CD4-positive, alpha-beta memory T cell (primary cell): ENCODE data around the gene RIPK4. TPM values are rescaled to one million over a fixed set of nuclear protein-coding genes. Genes with fewer than 3 reads are reported as not detected.
"Not testable (repeated sequence)": the region's sequence is repeated elsewhere in the genome, so short reads cannot be mapped to it uniquely, and the experiment has no call there.

Source experiments
- CTCF ChIA-PET: fragments of 350-600 bp; sonication (Branson Sonifier 250); formaldehyde crosslinking; loops from one replicate; lab custom pipeline; 2021; ENCODE audit warnings: inconsistent platforms; ENCODE audit not compliant: partially characterized antibody; lab: Charles Lee
- POLR2A ChIA-PET: fragments of 350-600 bp; sonication (Branson Sonifier 250); formaldehyde crosslinking; loops from one replicate; lab custom pipeline; 2021; ENCODE audit not compliant: partially characterized antibody; lab: Charles Lee
- DNase-seq, 5 donors: peaks; one replicate each; pipeline versions ENCODE4 v3.0.0 to v3.0.0-alpha.2; 2020 to 2022; ENCODE audit warnings: mixed read lengths in 1 of 5
- H3K27ac ChIP-seq: one replicate; pipeline ENCODE4 v1.7.0; 2013; ENCODE audit warnings: low read depth, low read length
- H3K27me3 ChIP-seq: 2 replicates; pipeline ENCODE4 v1.7.0; 2013; ENCODE audit warnings: mild to moderate bottlenecking, low read length, moderate library complexity; ENCODE audit not compliant: insufficient read depth
- H3K36me3 ChIP-seq: 2 replicates; pipeline ENCODE4 v1.7.0; 2013; ENCODE audit warnings: mild to moderate bottlenecking, low read length, moderate library complexity; ENCODE audit not compliant: insufficient read depth
- H3K4me1 ChIP-seq: 2 replicates; pipeline ENCODE4 v1.7.0; 2013; ENCODE audit warnings: mild to moderate bottlenecking, low read length, moderate library complexity; ENCODE audit not compliant: insufficient read depth
- H3K4me3 ChIP-seq, 2 donors: one replicate each; pipeline ENCODE4 v1.7.0; 2013; ENCODE audit warnings: low read length in 2 of 2, mild to moderate bottlenecking in 1 of 2
- H3K9me3 ChIP-seq, 2 donors: one replicate each; pipeline ENCODE4 v1.7.0; 2013; ENCODE audit warnings: low read length in 2 of 2, control low read depth in 1 of 2; ENCODE audit not compliant: control insufficient read depth in 1 of 2
- H3K27ac Mint-ChIP-seq, 7 donors: one replicate each; pipeline ENCODE4 v1.8.0; 2020 to 2021; ENCODE audit warnings: mixed read lengths in 7 of 7, mild to moderate bottlenecking in 6 of 7, inconsistent platforms in 3 of 7, moderate library complexity in 3 of 7
- H3K27me3 Mint-ChIP-seq, 2 donors: one replicate each; pipeline ENCODE4 v1.8.0; 2020 to 2021; ENCODE audit warnings: mixed read lengths in 2 of 2
- H3K36me3 Mint-ChIP-seq, 2 donors: one replicate each; pipeline ENCODE4 v1.8.0; 2020 to 2021; ENCODE audit warnings: mixed read lengths in 2 of 2, inconsistent platforms in 1 of 2, mild to moderate bottlenecking in 1 of 2
- H3K4me1 Mint-ChIP-seq, 4 donors: one replicate each; pipeline ENCODE4 v1.8.0; 2020 to 2021; ENCODE audit warnings: mixed read lengths in 4 of 4, mild to moderate bottlenecking in 1 of 4
- H3K4me3 Mint-ChIP-seq, 8 donors: one replicate each; pipeline ENCODE4 v1.8.0; 2020 to 2021; ENCODE audit warnings: mixed read lengths in 8 of 8, mild to moderate bottlenecking in 7 of 8, moderate library complexity in 6 of 8, inconsistent platforms in 3 of 8
- H3K9me3 Mint-ChIP-seq, 8 donors: one replicate each; pipeline ENCODE4 v1.8.0; 2020 to 2021; ENCODE audit warnings: mixed read lengths in 8 of 8, mild to moderate bottlenecking in 5 of 8, inconsistent platforms in 3 of 8, moderate library complexity in 1 of 8
- intact Hi-C: fragments of 100-400 bp; cut with micrococcal nuclease; formaldehyde crosslinking; loops from one replicate; pipeline ENCODE4 v1.15.1; 2023
- polyA plus RNA-seq, 2 donors: library from polyadenylated mRNA; unstranded; fragments of 300-500 nt; fragmentation: Illumina TruSeq; gene quantifications; one replicate each; pipeline ENCODE4 v1.2.3, GENCODE V29; 2021
- total RNA-seq, 2 experiments: library from RNA; stranded (reverse); gene quantifications; one replicate each; pipeline ENCODE4 v1.2.3, GENCODE V29; 2021

The RIPK4 gene
- total and polyA plus RNA-seq, 4 experiments from 2014 or later: 0.16 to 0.36 (median 0.26) TPM; not detected in 1

- H3K4me1 Mint-ChIP-seq: peaks cover 0 to 3% (median 0%) of the 10 kb centered on the region in 4 donors
- H3K4me3 Mint-ChIP-seq: no peak overlapping the region
- H3K27ac Mint-ChIP-seq: peak overlapping the region in 1 of 7 donors; percentile 66
- H3K27me3 Mint-ChIP-seq: peaks cover 35 to 53% of the 10 kb centered on the region in 2 donors
- POLR2A ChIA-PET: no interaction called here
- DNase-seq: no peak
- CTCF ChIA-PET: no interaction called here
- Histone ChIP-seq H3K4me3 (no peak overlapping the region), H3K4me1 (no peaks in the 10 kb centered on the region), H3K36me3 (no peaks in the 10 kb centered on the region), H3K9me3 (no peaks in the 10 kb centered on the region), H3K27me3 (no peaks in the 10 kb centered on the region), H3K27ac (no peak overlapping the region)
- H3K36me3 Mint-ChIP-seq: no peaks in the 10 kb centered on the region
- peaks cover 0 to 8% (median 3%) of the 10 kb centered on the region in 8 donors for H3K9me3 Mint-ChIP-seq
- intact Hi-C loops: no loop called here
Measured at GRCh38 chr21:41726630-41726969, 40.3 kb downstream of the RIPK4 start.

- H3K4me1 ChIP-seq: no peaks in the 10 kb centered on the region
- intact Hi-C loops: no loop called here
- H3K36me3 Mint-ChIP-seq: no peaks in the 10 kb centered on the region
- CTCF ChIA-PET: no interaction called here
- no peak overlapping the region for H3K4me3 Mint-ChIP-seq
- no peak for DNase-seq
- no peaks in the 10 kb centered on the region for H3K9me3 ChIP-seq
- H3K9me3 Mint-ChIP-seq: peaks cover 0 to 3% (median under 1%) of the 10 kb centered on the region in 8 donors
- no peak overlapping the region for H3K4me3 ChIP-seq
- peaks cover 0 to 3% (median 0%) of the 10 kb centered on the region in 4 donors for H3K4me1 Mint-ChIP-seq
- H3K36me3 ChIP-seq: no peaks in the 10 kb centered on the region
- H3K27ac Mint-ChIP-seq: no peak overlapping the region
- H3K27me3 Mint-ChIP-seq: peaks cover 31 to 53% of the 10 kb centered on the region in 2 donors
- H3K27me3 ChIP-seq: no peaks in the 10 kb centered on the region
- H3K27ac ChIP-seq: no peak overlapping the region
- POLR2A ChIA-PET: no interaction called here
Measured at GRCh38 chr21:41726058-41726558, 40.7 kb downstream of the RIPK4 start.

DNA sequence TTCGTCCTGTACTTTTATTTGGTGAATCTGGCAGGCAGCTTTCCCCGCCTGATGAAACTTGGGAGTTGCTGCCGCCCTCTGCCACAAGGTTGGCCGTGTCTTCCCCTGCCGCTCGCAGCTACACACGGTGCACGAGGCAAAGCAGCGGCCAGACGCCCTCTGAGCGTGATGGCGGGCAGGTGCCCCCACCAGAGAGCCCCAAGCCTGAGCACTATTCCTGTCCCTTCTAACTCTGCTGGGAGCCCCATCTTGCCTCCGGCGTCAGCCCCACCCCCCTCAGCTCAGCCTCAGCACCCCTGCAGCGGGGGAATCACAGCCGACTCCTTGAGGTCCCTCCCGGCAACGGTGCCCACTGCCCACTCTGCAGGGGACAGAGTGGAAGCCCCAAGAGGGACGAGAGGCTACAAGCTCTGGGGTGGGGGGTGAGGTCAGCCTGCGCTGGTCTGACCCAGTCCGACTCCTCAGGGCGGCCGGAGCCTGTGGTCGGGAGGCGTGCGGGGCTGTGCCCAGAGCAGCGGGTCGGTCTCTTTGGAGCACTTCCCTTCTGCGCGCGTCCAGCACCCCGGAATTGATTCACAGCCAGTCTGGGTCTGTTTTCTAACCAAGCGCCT is 41.3 kb downstream of the RIPK4 start:
- intact Hi-C loops: no loop called here
- no peak for DNase-seq
- POLR2A ChIA-PET: no interaction called here
- H3K4me3 ChIP-seq: no peak overlapping the region
- peaks cover 0 to 3% (median 0%) of the 10 kb centered on the region in 4 donors for H3K4me1 Mint-ChIP-seq
- H3K27ac Mint-ChIP-seq: no peak overlapping the region
- peaks cover 0 to 2% (median 0%) of the 10 kb centered on the region in 8 donors for H3K9me3 Mint-ChIP-seq
- peaks cover 32 to 53% of the 10 kb centered on the region in 2 donors for H3K27me3 Mint-ChIP-seq
- no peaks in the 10 kb centered on the region for H3K27me3 ChIP-seq
- no peaks in the 10 kb centered on the region for H3K4me1 ChIP-seq
- CTCF ChIA-PET: no interaction called here
- no peaks in the 10 kb centered on the region for H3K36me3 Mint-ChIP-seq
- H3K4me3 Mint-ChIP-seq: no peak overlapping the region
- no peak overlapping the region for H3K27ac ChIP-seq
- no peaks in the 10 kb centered on the region for H3K9me3 ChIP-seq
- H3K36me3 ChIP-seq: no peaks in the 10 kb centered on the region

DNA sequence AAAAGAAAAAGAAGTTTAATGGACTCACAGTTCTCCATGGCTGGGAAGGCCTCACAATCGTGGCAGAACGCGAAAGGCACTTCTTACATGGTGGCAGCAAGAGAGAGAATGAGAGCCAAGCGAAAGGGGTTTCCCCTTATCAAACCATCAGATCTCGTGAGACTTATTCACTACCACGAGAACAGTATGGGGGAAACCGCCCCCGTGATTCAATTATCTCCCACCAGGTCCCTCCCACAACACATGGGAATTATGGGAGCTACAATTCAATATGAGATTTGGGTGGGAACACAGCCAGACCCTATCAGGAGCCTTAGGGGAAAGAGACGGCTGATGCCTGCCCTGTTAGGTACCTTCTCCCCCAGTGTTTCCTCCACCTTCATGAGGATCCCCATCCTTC is 43.0 kb downstream of the RIPK4 start:
- H3K36me3 Mint-ChIP-seq, intact Hi-C loops, H3K36me3 ChIP-seq, H3K4me1 Mint-ChIP-seq, H3K4me3 ChIP-seq, POLR2A ChIA-PET, DNase-seq, H3K9me3 ChIP-seq, H3K4me1 ChIP-seq, CTCF ChIA-PET, H3K27me3 ChIP-seq, H3K27ac ChIP-seq, H3K27ac Mint-ChIP-seq, H3K9me3 Mint-ChIP-seq: not testable (repeated sequence)
- H3K4me3 Mint-ChIP-seq: peak overlapping the region in 1 of 8 donors; percentile 26
- peaks cover 28 to 48% of the 10 kb centered on the region in 2 donors for H3K27me3 Mint-ChIP-seq

- Histone ChIP-seq H3K4me1 (no peaks in the 10 kb centered on the region), H3K36me3 (no peaks in the 10 kb centered on the region), H3K27me3 (no peaks in the 10 kb centered on the region), H3K4me3 (no peak overlapping the region), H3K27ac (no peak overlapping the region), H3K9me3 (no peaks in the 10 kb centered on the region)
- H3K27ac Mint-ChIP-seq: no peak overlapping the region
- intact Hi-C loops: no loop called here
- no peak for DNase-seq
- peak overlapping the region in 1 of 8 donors; percentile 46 for H3K4me3 Mint-ChIP-seq
- peaks cover 0 to 3% (median 0%) of the 10 kb centered on the region in 4 donors for H3K4me1 Mint-ChIP-seq
- H3K36me3 Mint-ChIP-seq: no peaks in the 10 kb centered on the region
- CTCF ChIA-PET: no interaction called here
- peaks cover 26 to 42% of the 10 kb centered on the region in 2 donors for H3K27me3 Mint-ChIP-seq
- POLR2A ChIA-PET: no interaction called here
- no peaks in the 10 kb centered on the region for H3K9me3 Mint-ChIP-seq
Measured at GRCh38 chr21:41722052-41723018, 44.5 kb downstream of the RIPK4 start.

GRCh38 chr21:41720250-41720649 is 46.6 kb downstream of the RIPK4 start:
- no peak overlapping the region for H3K4me3 ChIP-seq
- H3K4me1 ChIP-seq: no peaks in the 10 kb centered on the region
- no peaks in the 10 kb centered on the region for H3K36me3 ChIP-seq
- Mint-ChIP-seq H3K4me3 (no peak overlapping the region), H3K36me3 (no peaks in the 10 kb centered on the region), H3K4me1 (peaks cover 0 to under 1% (median 0%) of the 10 kb centered on the region in 4 donors), H3K27ac (no peak overlapping the region), H3K9me3 (no peaks in the 10 kb centered on the region), H3K27me3 (peaks cover 35 to 36% of the 10 kb centered on the region in 2 donors)
- intact Hi-C loops: no loop called here
- ChIA-PET POLR2A (no interaction called here), CTCF (no interaction called here)
- H3K27ac ChIP-seq: no peak overlapping the region
- no peak for DNase-seq
- H3K9me3 ChIP-seq: no peaks in the 10 kb centered on the region
- no peaks in the 10 kb centered on the region for H3K27me3 ChIP-seq

- Histone ChIP-seq H3K9me3 (no peaks in the 10 kb centered on the region), H3K27ac (no peak overlapping the region), H3K36me3 (no peaks in the 10 kb centered on the region), H3K4me3 (no peak overlapping the region), H3K4me1 (no peaks in the 10 kb centered on the region), H3K27me3 (no peaks in the 10 kb centered on the region)
- POLR2A ChIA-PET: no interaction called here
- no peaks in the 10 kb centered on the region for H3K9me3 Mint-ChIP-seq
- no peak overlapping the region for H3K4me3 Mint-ChIP-seq
- no peak overlapping the region for H3K27ac Mint-ChIP-seq
- H3K4me1 Mint-ChIP-seq: no peaks in the 10 kb centered on the region
- no peaks in the 10 kb centered on the region for H3K36me3 Mint-ChIP-seq
- no peak for DNase-seq
- peaks cover 39 to 41% of the 10 kb centered on the region in 2 donors for H3K27me3 Mint-ChIP-seq
- intact Hi-C loops: no loop called here
- CTCF ChIA-PET: no interaction called here
Measured at GRCh38 chr21:41719691-41720090, 47.2 kb downstream of the RIPK4 start.
